GM18868 (cell line): Measurements from ENCODE around the gene SLIT1.

ENCODE experiments used
- ATAC-seq: cut with Tn5 transposase; IDR thresholded peaks from one replicate; pipeline ENCODE4 v1.9.1; 2021; ENCODE audit warnings: mild to moderate bottlenecking, moderate library complexity; ENCODE audit not compliant: unreplicated experiment

Gene SLIT1

GRCh38 chr10:97185326-97186058 lies at the start of gene SLIT1:
TSS of gene SLIT1 (minus strand) at chr10:97185959. CDS start at chr10:97185674, 285 bp downstream.
- ATAC-seq, result no peak

GRCh38 chr10:97235353-97235752 lies 49.6 kb upstream of the SLIT1 start:
- no peak for ATAC-seq

- ATAC-seq, result no peak
These were observed 48.6 kb upstream of the SLIT1 start for GRCh38 chr10:97234400-97234799.

GRCh38 chr10:97230146-97230545 lies 44.4 kb upstream of the SLIT1 start:
- ATAC-seq, result no peak

- ATAC-seq, result no peak
These were observed 43.7 kb upstream of the SLIT1 start for GRCh38 chr10:97229322-97230015.

GRCh38 chr10:97228775-97229157 lies 43.0 kb upstream of the SLIT1 start:
- ATAC-seq, result no peak

- no peak for ATAC-seq
These were observed 42.5 kb upstream of the SLIT1 start for GRCh38 chr10:97228130-97228774.

GRCh38 chr10:97226398-97226797 lies 40.6 kb upstream of the SLIT1 start:
- ATAC-seq, result no peak

- no peak for ATAC-seq
These were observed 39.0 kb upstream of the SLIT1 start for GRCh38 chr10:97224483-97225435.

GRCh38 chr10:97222326-97222961 lies 36.7 kb upstream of the SLIT1 start:
- ATAC-seq, result no peak

GRCh38 chr10:97220355-97220754 lies 34.6 kb upstream of the SLIT1 start:
- no peak for ATAC-seq

GRCh38 chr10:97217299-97217698 lies 31.5 kb upstream of the SLIT1 start:
- no peak for ATAC-seq

- no peak for ATAC-seq
These were observed 30.0 kb upstream of the SLIT1 start for GRCh38 chr10:97215619-97216260.

GRCh38 chr10:97213431-97213830 lies 27.7 kb upstream of the SLIT1 start:
- no peak for ATAC-seq

GRCh38 chr10:97211229-97211628 lies 25.5 kb upstream of the SLIT1 start:
- no peak for ATAC-seq

- no peak for ATAC-seq
These were observed 24.8 kb upstream of the SLIT1 start for GRCh38 chr10:97210543-97210960.

- ATAC-seq, result no peak
These were observed 22.1 kb upstream of the SLIT1 start for GRCh38 chr10:97207756-97208346.

- ATAC-seq, result no peak
These were observed 21.4 kb upstream of the SLIT1 start for GRCh38 chr10:97207131-97207530.
